ENCODE measurements around the gene RICTOR. TPM values are rescaled to one million over a fixed set of nuclear protein-coding genes. Genes with fewer than 3 reads are reported as not detected.

Gene RICTOR
- total RNA-seq, 1 experiment from 2014 or later: 25.7 TPM

GRCh38 chr5:39058178-39058921 is 15.8 kb downstream of the RICTOR start:
- peaks cover 9% of the 10 kb centered on the region for H3K4me1 Mint-ChIP-seq (ENCODE audit: low read depth, unreplicated experiment)
- H3K9me3 ChIP-seq: no peaks in the 10 kb centered on the region
- ChIA-PET CTCF (no interaction called here), POLR2A (no interaction called here)
- no peaks in the 10 kb centered on the region for H3K4me1 ChIP-seq
- BruUV-seq (replicated peaks): no TSS peak
- no peak for DNase-seq
- TF ChIP-seq, protein P1, sequence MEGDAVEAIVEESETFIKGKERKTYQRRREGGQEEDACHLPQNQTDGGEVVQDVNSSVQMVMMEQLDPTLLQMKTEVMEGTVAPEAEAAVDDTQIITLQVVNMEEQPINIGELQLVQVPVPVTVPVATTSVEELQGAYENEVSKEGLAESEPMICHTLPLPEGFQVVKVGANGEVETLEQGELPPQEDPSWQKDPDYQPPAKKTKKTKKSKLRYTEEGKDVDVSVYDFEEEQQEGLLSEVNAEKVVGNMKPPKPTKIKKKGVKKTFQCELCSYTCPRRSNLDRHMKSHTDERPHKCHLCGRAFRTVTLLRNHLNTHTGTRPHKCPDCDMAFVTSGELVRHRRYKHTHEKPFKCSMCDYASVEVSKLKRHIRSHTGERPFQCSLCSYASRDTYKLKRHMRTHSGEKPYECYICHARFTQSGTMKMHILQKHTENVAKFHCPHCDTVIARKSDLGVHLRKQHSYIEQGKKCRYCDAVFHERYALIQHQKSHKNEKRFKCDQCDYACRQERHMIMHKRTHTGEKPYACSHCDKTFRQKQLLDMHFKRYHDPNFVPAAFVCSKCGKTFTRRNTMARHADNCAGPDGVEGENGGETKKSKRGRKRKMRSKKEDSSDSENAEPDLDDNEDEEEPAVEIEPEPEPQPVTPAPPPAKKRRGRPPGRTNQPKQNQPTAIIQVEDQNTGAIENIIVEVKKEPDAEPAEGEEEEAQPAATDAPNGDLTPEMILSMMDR (IDR thresholded peaks at IDR 0.05; ENCODE audit: insufficient read depth in 1 of 2, low read depth in 1 of 2, low read length in 1 of 2, severe bottlenecking in 1 of 2, unreplicated experiment in 1 of 2): no peak
- intact Hi-C loops (cut with micrococcal nuclease; ENCODE audit: unreplicated experiment): no loop called here
- H3K9me3 Mint-ChIP-seq (ENCODE audit: unreplicated experiment): no peaks in the 10 kb centered on the region
- H3K4me3 ChIP-seq (ENCODE audit: low read depth, low read length): no peak overlapping the region
- no peak overlapping the region for H3K4me3 Mint-ChIP-seq (ENCODE audit: unreplicated experiment)
- no peaks in the 10 kb centered on the region for H3K27me3 Mint-ChIP-seq (ENCODE audit: insufficient read depth, unreplicated experiment)
- H3K27me3 ChIP-seq (replicated peaks; ENCODE audit: control insufficient read depth, insufficient read depth, low read length): no peaks in the 10 kb centered on the region
- H3K36me3 Mint-ChIP-seq (ENCODE audit: insufficient read depth, unreplicated experiment): no peaks in the 10 kb centered on the region
- no peaks in the 10 kb centered on the region for H3K36me3 ChIP-seq (ENCODE audit: control insufficient read depth, insufficient read depth, low read length)
- H3K27ac Mint-ChIP-seq (ENCODE audit: unreplicated experiment): no peak overlapping the region

DNA sequence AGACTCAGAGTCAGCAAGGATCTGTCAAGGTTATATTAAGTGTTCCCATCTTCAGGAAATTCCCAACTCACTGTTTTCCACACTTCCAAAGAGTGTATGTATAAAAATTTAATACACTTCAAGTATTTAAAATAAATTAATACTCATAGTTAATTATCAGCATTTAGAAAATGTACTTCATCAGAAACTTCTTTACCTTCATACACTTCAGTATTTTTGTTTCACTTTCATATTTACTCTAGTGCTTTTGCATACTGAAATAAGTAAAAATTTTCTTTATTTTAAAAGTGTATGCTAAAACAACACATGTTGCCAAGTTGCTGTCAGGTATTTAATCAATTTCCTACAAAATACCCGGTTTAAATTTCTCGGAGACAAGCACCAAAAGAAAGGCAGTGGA is 16.5 kb downstream of the RICTOR start:
- peaks cover 9% of the 10 kb centered on the region for H3K4me1 Mint-ChIP-seq (ENCODE audit: low read depth, unreplicated experiment)
- H3K36me3 ChIP-seq (ENCODE audit: control insufficient read depth, insufficient read depth, low read length): no peaks in the 10 kb centered on the region
- H3K9me3 ChIP-seq: no peaks in the 10 kb centered on the region
- no peaks in the 10 kb centered on the region for H3K36me3 Mint-ChIP-seq (ENCODE audit: insufficient read depth, unreplicated experiment)
- intact Hi-C loops (cut with micrococcal nuclease; ENCODE audit: unreplicated experiment): no loop called here
- no peak overlapping the region for H3K4me3 Mint-ChIP-seq (ENCODE audit: unreplicated experiment)
- H3K27me3 Mint-ChIP-seq (ENCODE audit: insufficient read depth, unreplicated experiment): no peaks in the 10 kb centered on the region
- ChIA-PET CTCF (no interaction called here), POLR2A (no interaction called here)
- no peaks in the 10 kb centered on the region for H3K9me3 Mint-ChIP-seq (ENCODE audit: unreplicated experiment)
- no peak overlapping the region for H3K4me3 ChIP-seq (ENCODE audit: low read depth, low read length)
- no peaks in the 10 kb centered on the region for H3K27me3 ChIP-seq (replicated peaks; ENCODE audit: control insufficient read depth, insufficient read depth, low read length)
- BruUV-seq (replicated peaks): no TSS peak
- TF ChIP-seq, protein P1 (IDR thresholded peaks at IDR 0.05; ENCODE audit: insufficient read depth in 1 of 2, low read depth in 1 of 2, low read length in 1 of 2, severe bottlenecking in 1 of 2, unreplicated experiment in 1 of 2): no peak
- no peak overlapping the region for H3K27ac Mint-ChIP-seq (ENCODE audit: unreplicated experiment)
- no peak for DNase-seq
- H3K4me1 ChIP-seq: no peaks in the 10 kb centered on the region

GRCh38 chr5:39055768-39056398 is 18.3 kb downstream of the RICTOR start:
- H3K27me3 Mint-ChIP-seq (ENCODE audit: insufficient read depth, unreplicated experiment): no peaks in the 10 kb centered on the region
- H3K9me3 Mint-ChIP-seq (ENCODE audit: unreplicated experiment): no peaks in the 10 kb centered on the region
- intact Hi-C loops (cut with micrococcal nuclease; ENCODE audit: unreplicated experiment): no loop called here

More at GRCh38 chr5:39055768-39056398, 18.3 kb downstream of the RICTOR start:
- no peaks in the 10 kb centered on the region for H3K27me3 ChIP-seq (replicated peaks; ENCODE audit: control insufficient read depth, insufficient read depth, low read length)
- BruUV-seq (replicated peaks): no TSS peak
- DNase-seq: no peak
- no peaks in the 10 kb centered on the region for H3K9me3 ChIP-seq
- ChIA-PET POLR2A (no interaction called here), CTCF (no interaction called here)
- no peak overlapping the region for H3K4me3 ChIP-seq (ENCODE audit: low read depth, low read length)
- no peaks in the 10 kb centered on the region for H3K36me3 ChIP-seq (ENCODE audit: control insufficient read depth, insufficient read depth, low read length)
- TF ChIP-seq, protein P1 (IDR thresholded peaks at IDR 0.05; ENCODE audit: insufficient read depth in 1 of 2, low read depth in 1 of 2, low read length in 1 of 2, severe bottlenecking in 1 of 2, unreplicated experiment in 1 of 2): no peak
- H3K27ac Mint-ChIP-seq (ENCODE audit: unreplicated experiment): no peak overlapping the region
- no peak overlapping the region for H3K4me3 Mint-ChIP-seq (ENCODE audit: unreplicated experiment)
- no peaks in the 10 kb centered on the region for H3K4me1 ChIP-seq
- peaks cover 9% of the 10 kb centered on the region for H3K4me1 Mint-ChIP-seq (ENCODE audit: low read depth, unreplicated experiment)
- no peaks in the 10 kb centered on the region for H3K36me3 Mint-ChIP-seq (ENCODE audit: insufficient read depth, unreplicated experiment)

Measured in Caco-2 (cell line).